Left kidney (tissue), 8 donors: ENCODE data around the gene SPINK4. TPM values are rescaled to one million over a fixed set of nuclear protein-coding genes. Genes with fewer than 3 reads are reported as not detected.
A peak's percentile ranks its signal among the peaks of the same experiment; 100 is the strongest.

Source experiments
- DNase-seq: peaks from one replicate; pipeline ENCODE4 v3.0.0-alpha.2; 2013
- long read RNA-seq, 8 donors: transcript quantifications; one replicate each; lab custom pipeline, GENCODE V29; 2026
- polyA plus RNA-seq: library from polyadenylated mRNA; unstranded; fragments of 120-200 nt; gene quantifications from one replicate; pipeline ENCODE4 v1.2.1, GENCODE V29; 2013; ENCODE audit not compliant: insufficient read length

Gene SPINK4, protein sequence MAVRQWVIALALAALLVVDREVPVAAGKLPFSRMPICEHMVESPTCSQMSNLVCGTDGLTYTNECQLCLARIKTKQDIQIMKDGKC
- polyA plus RNA-seq: not detected
- long read RNA-seq, donor 1: 0 reads
- long read RNA-seq, donor 2: 0 reads
- long read RNA-seq, donor 3: 0 reads
- long read RNA-seq, donor 4: 0 reads
- long read RNA-seq, donor 5: 0 reads
- long read RNA-seq, donor 6: 0 reads
- long read RNA-seq, donor 7, partial matches to known transcripts: 0 of 1 reads
- long read RNA-seq, donor 7, other reads (novel, unspliced or antisense): 0 of 1 reads
- long read RNA-seq, donor 8: 0 reads

DNA sequence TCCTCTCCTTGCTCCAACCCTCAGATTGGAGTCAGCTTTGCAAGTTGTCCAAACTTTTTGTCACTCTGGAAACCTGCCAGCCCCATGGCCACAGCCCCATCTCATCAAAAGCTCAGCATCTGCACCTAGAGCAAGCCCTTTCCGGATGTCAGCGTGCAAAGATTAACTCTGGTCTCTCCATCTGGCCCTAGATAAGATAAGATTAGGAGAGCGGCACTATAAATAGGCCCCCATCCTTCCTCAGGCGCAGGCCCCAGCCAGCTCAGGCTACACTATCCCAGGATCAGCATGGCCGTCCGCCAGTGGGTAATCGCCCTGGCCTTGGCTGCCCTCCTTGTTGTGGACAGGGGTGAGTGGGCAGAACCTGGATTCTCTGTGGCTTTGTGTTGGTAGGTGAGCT is at the start of gene SPINK4:
Gene SPINK4, plus strand, starts transcription at position 247 of the 400 bp plus-strand sequence. Its CDS starts 42 bp downstream, at position 289.
- no peak for DNase-seq

- DNase-seq: no peak
Measured at GRCh38 chr9:33192493-33193255, 47.3 kb upstream of the SPINK4 start.

GRCh38 chr9:33193818-33194217 is 46.1 kb upstream of the SPINK4 start:
- DNase-seq: no peak

DNA sequence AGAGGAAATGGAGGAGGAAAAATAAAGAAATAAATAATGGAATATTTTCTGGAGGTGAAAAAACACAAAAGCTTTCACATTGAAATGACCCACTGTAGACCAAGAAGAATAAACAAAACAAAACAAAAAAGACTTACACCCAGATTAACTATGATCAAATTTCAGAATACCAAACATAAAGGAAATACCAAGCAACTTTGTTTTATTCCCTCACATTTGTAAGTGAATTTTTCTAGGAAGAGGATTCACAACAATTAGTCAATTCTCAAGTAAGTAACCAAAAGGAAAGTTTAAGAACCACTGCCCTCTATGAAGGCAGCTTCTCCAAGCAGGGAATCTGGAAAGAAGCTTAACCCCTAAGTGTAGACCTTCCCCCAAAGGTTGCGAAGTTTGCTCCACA is 43.2 kb upstream of the SPINK4 start:
- DNase-seq: no peak

GRCh38 chr9:33197279-33198152 is 42.5 kb upstream of the SPINK4 start:
- no peak for DNase-seq

GRCh38 chr9:33198165-33198564 is 41.8 kb upstream of the SPINK4 start:
- DNase-seq: no peak

GRCh38 chr9:33202018-33202417 is 37.9 kb upstream of the SPINK4 start:
- DNase-seq: no peak

DNA sequence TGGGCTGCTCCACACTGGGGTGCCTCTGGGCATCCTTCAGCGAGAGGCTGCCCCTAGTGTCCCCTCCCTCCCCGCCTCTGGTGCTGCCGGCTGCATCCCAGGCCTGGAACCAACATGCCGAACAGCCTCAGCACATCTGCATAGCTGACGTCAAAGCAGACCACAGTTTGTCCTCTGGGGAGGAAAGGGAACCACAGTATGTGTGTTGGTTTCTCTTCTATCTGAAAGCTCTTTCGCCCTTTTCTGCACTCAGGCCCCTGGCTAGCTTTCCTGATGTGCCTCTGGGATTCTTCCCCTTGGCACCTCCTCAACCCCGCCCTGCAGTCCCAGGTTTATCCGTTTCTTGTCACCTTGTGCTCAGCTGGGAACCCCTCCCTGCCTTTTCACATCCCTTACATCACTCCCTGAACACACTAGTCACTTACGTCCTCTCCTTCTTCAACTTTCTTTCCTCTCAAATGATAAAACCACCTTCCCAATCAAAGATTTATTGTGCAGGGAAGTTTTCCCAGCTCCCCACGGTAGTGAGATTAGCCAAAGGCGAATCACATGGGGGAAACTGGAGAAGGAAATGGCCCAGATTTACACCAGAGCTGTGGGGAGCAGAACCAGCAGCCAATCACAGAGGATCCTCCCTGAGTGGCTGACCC is 37.3 kb upstream of the SPINK4 start:
- DNase-seq: no peak

DNA sequence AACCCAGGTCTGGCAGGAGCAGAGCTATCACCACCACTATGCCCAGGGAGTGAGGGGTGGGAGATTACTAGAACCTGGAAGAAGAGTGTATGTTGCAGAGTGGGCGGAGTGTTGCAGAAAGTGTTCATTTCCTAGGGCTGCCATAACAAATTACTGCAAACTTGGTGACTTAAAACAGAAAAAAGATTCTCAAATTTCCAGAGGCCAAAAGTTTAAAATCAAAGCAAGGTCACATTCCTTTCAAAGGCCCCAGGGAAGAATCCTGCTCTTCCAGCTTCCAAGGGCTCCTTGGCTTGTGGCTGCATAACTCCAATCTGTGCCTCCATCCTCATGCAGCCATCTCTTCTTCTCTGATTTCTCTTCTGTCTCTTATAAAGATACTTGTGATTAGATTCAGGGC is 30.6 kb upstream of the SPINK4 start:
- DNase-seq: no peak

DNA sequence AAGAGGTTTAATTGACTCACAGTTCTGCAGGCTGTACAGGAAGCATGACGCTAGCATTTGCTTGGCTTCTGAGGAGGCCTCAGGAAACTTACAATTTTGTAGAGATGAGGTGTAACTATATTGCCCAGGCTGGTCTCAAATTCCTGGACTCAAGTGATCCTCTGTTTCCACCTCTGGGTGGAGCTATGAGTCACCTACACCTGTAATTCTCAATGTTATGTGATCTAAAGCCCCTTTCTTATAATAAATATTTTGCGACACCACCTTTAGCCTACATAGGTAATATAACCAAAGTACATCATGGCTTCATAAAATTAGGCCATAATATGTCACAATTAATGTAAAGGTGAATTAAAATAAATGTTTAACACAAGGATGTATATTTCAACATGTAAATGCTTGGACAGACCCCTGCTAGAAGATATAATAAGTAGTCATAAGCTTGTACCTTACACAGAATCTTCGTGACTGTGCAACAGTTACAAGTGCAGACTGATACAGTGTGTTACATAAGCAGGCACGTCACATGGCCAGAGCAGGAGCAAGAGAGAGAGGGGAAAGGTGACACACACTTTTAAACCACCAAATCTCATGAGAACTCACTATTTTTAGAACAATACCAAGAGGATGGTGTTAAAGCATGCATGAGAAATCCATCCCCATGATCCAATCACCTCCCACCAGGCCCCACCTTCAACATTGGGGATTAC is 29.8 kb upstream of the SPINK4 start:
- no peak for DNase-seq

DNA sequence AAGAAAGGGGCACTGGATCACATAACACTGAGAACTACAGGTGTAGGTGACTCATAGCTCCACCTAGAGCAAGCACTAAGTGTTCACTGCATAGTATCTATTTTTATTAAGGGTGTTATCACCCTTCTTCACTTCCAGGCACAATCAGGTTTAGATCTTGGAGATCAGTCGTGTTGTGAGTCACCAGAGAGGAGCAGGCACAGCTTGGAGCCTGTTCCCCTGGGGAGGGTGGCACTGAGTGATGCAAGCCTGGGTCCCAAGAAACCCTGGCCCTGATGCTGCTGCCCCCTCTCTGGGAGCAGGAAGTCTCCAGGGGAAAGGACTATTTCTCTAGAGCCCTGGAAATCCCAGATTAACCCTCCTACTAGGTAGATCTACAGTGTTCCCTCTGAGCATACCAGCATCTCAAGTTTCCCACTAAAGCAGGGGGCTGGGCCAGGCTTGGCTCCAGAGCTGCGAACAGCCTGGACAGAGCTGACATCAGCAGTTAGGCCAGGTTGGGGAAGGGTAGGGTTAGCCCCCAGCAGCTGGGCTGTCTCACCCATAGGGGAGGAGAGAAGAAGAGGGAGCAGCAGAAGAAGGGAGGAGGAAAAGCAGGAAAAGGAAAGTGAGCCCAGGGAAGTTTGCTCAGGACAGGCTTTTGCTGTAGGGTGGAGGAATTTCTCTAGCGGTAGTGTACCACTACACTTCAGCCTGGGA is 28.1 kb upstream of the SPINK4 start:
- DNase-seq: peak; percentile 61

DNA sequence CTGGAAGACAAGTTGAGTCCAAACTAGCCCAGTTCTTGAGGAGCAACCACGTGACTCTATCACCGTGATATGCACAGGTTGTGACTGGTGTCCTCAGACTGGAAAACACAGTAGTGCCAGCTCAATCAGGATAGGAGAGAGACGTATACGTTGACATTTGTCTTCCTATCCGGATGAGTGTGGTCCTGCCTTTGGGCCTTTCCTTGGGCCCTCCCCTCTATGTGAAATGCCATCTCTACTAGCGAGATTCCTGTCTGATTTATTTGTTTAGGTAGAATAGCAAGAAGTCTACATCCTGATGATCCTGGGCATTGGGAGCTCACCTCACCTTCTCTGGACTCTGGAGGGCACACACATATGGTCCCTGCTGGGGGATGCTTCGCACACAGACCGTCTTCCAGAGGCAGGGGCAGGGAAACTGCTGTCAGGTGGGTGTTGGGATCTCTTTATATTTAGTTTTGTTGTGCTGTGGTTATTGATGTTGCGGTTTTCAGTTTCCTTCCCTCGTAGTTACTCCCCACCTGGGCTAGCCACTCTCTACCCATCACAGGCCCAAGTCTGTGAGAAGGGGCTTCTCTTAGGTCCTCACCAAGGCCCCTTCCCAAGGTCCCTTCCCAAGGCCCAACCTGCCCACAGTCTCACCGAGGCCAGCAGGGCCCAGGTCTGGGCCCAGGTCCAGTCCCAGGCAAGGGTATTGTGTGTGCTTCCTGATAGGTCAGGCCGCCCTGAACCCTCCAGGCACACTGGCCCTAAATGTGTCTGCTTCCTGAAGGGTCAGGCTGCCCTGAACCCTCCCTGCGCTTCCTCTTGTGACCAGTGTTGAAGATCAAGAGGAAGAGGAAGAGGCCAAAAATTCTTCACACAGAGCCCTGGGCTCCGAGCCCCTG is 19.0 kb upstream of the SPINK4 start:
- no peak for DNase-seq

- no peak for DNase-seq
Measured at GRCh38 chr9:33221568-33221884, 18.4 kb upstream of the SPINK4 start.

GRCh38 chr9:33222031-33222430 is 17.9 kb upstream of the SPINK4 start:
- no peak for DNase-seq

- DNase-seq: peak; percentile 10
Measured at GRCh38 chr9:33223696-33224095, 16.3 kb upstream of the SPINK4 start.

- DNase-seq: peak; percentile 74
Measured at GRCh38 chr9:33225319-33226147, 14.4 kb upstream of the SPINK4 start.

GRCh38 chr9:33227008-33227398 is 13.0 kb upstream of the SPINK4 start:
- no peak for DNase-seq

DNA sequence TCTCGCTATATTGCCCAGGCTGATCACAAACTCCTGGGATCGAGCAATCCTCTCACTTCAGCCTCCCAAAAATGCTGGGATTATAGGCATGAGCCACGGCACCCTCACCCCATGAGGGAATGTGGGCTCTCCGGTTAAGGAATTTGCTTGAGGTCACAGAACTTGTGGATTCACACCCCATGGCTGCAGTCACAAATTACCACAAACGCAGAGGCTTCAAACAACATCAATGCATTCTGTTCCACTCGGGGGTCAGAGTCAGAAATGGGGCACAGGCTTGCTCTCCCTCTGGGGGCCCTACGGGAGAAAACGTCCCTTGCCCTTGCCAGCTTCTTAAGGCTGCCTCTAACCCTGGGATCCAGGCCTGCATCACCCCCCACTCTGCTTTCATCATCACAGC is 12.2 kb upstream of the SPINK4 start:
- no peak for DNase-seq

DNA sequence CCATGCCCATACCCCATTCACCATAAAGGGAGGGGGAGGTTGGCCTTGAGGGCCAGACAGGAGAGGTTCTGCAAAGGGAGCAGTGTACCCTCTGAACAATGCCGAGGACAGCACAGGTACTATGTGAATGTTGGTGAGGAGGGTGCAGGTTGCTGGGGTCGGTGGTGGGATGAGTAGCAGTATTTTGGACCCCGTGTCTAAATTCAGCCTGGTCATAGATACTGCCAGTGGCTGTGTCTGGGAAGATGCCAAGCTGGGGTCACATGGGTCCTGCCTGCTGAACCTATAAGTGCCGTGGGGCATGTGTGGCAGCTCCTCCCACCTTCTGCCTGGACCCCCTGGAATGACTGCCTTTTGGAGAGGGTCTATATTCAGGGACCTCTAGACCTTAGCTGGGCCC is 11.4 kb upstream of the SPINK4 start:
- DNase-seq: no peak
